Fibroblast of mammary gland (primary cell): Measurements from ENCODE around the gene SLC16A7.
A peak's percentile ranks its signal among the peaks of the same experiment; 100 is the strongest.

Source experiments
- DNase-seq: peaks from one replicate; pipeline ENCODE4 v3.0.0-alpha.2; 2010; ENCODE audit warnings: low read depth
- H3K4me3 ChIP-seq: 2 replicates; pipeline ENCODE4 v1.5.1; 2011; ENCODE audit warnings: low read depth, mild to moderate bottlenecking, low read length, moderate library complexity; ENCODE audit not compliant: control insufficient read depth
- CTCF ChIP-seq: conservative IDR thresholded peaks from 2 replicates; pipeline ENCODE4 v1.5.1; 2011; ENCODE audit warnings: low read depth, low read length, inconsistent platforms; ENCODE audit not compliant: control insufficient read depth, insufficient read depth

SLC16A7 gene

GRCh38 chr12:59672273-59672672, 76.4 kb downstream of the SLC16A7 start:
- H3K4me3 ChIP-seq: no peak overlapping the region
- DNase-seq: no peak
- TF ChIP-seq CTCF: no peak

- DNase-seq: no peak
- TF ChIP-seq CTCF: no peak
- H3K4me3 ChIP-seq: no peak overlapping the region
Observed at GRCh38 chr12:59675461-59675860, 79.6 kb downstream of the SLC16A7 start.

GRCh38 chr12:59677857-59678256, 82.0 kb downstream of the SLC16A7 start:
- DNase-seq: no peak
- H3K4me3 ChIP-seq: no peak overlapping the region
- TF ChIP-seq CTCF: no peak

GRCh38 chr12:59678759-59679411, 83.1 kb downstream of the SLC16A7 start:
- no peak for DNase-seq
- no peak for TF ChIP-seq CTCF
- H3K4me3 ChIP-seq: no peak overlapping the region

- DNase-seq: no peak
- H3K4me3 ChIP-seq: no peak overlapping the region
- TF ChIP-seq CTCF: no peak
Observed at GRCh38 chr12:59689776-59690175, 93.9 kb downstream of the SLC16A7 start.

GRCh38 chr12:59695379-59695778, 99.5 kb downstream of the SLC16A7 start:
- peak; percentile 89 for DNase-seq
- peak; percentile 16 for TF ChIP-seq CTCF
- H3K4me3 ChIP-seq: no peak overlapping the region

- no peak for TF ChIP-seq CTCF
- DNase-seq: peak; percentile 91
- no peak overlapping the region for H3K4me3 ChIP-seq
Observed at GRCh38 chr12:59698600-59698999, 102.8 kb downstream of the SLC16A7 start.
